Measurements from ENCODE around the gene MCHR2.

GRCh38 chr6:100022847-100023246 is 28.8 kb upstream of the MCHR2 start:
- TF ChIP-seq EZH2phosphoT487 (IDR thresholded peaks at IDR 0.05; ENCODE audit: borderline replicate concordance, low read length) (no peak), CTCF (IDR thresholded peaks at IDR 0.05; ENCODE audit: low read depth, low read length, poor library complexity, severe bottlenecking) (no peak)

Measured in DOHH2 (cell line).